Cardiac muscle cell (in vitro differentiated cells and primary cell): ENCODE data around the gene TRNP1. TPM values are rescaled to one million over a fixed set of nuclear protein-coding genes. Genes with fewer than 3 reads are reported as not detected.

Experiments used
- DNase-seq, 2 donors: peaks; one replicate each; pipeline versions ENCODE4 v3.0.0 to v3.0.0-alpha.2; 2010 to 2017; ENCODE audit warnings: low read depth in 1 of 2, low spot score in 1 of 2
- H3K27ac ChIP-seq: fragments of 200-600 bp; sonication (generic); 2 replicates; pipeline ENCODE4 v1.5.1; 2016
- H3K27me3 ChIP-seq: fragments of 200-600 bp; sonication (generic); 2 replicates; pipeline ENCODE4 v1.6.0; 2016; ENCODE audit warnings: control low read depth
- H3K36me3 ChIP-seq: fragments of 200-600 bp; sonication (generic); 2 replicates; pipeline ENCODE4 v1.5.1; 2016; ENCODE audit warnings: control low read depth
- H3K4me1 ChIP-seq: fragments of 200-600 bp; sonication (generic); 2 replicates; pipeline ENCODE4 v1.8.1; 2017; ENCODE audit warnings: low read depth, mild to moderate bottlenecking, mixed run types
- H3K4me3 ChIP-seq: fragments of 200-600 bp; sonication (generic); 2 replicates; pipeline ENCODE4 v1.5.1; 2016; ENCODE audit warnings: mild to moderate bottlenecking
- H3K9me3 ChIP-seq: fragments of 200-600 bp; sonication (generic); 2 replicates; pipeline ENCODE4 v1.5.1; 2017; ENCODE audit warnings: low read depth, mild to moderate bottlenecking, control low read depth
- polyA plus RNA-seq: library from polyadenylated mRNA; unstranded; fragments of >200 nt; fragmentation: Nextera tagmentation; extraction: Ambion mirVana; gene quantifications from 2 replicates; pipeline ENCODE4 v1.2.1, GENCODE V29; 2016
- total RNA-seq: library from RNA; depleted of rRNA; stranded (reverse); fragments of >200 nt; gene quantifications from 2 replicates; pipeline ENCODE4 v1.2.3, GENCODE V29; 2016
- TF ChIP-seq, protein P1 (sequence below): IDR thresholded peaks from 2 replicates; pipeline ENCODE4 v1.5.1; 2012; ENCODE audit warnings: low read depth, mild to moderate bottlenecking, low read length

Gene TRNP1
- total and polyA plus RNA-seq, 2 experiments from 2014 or later = 42.9 to 63.7 TPM

DNA sequence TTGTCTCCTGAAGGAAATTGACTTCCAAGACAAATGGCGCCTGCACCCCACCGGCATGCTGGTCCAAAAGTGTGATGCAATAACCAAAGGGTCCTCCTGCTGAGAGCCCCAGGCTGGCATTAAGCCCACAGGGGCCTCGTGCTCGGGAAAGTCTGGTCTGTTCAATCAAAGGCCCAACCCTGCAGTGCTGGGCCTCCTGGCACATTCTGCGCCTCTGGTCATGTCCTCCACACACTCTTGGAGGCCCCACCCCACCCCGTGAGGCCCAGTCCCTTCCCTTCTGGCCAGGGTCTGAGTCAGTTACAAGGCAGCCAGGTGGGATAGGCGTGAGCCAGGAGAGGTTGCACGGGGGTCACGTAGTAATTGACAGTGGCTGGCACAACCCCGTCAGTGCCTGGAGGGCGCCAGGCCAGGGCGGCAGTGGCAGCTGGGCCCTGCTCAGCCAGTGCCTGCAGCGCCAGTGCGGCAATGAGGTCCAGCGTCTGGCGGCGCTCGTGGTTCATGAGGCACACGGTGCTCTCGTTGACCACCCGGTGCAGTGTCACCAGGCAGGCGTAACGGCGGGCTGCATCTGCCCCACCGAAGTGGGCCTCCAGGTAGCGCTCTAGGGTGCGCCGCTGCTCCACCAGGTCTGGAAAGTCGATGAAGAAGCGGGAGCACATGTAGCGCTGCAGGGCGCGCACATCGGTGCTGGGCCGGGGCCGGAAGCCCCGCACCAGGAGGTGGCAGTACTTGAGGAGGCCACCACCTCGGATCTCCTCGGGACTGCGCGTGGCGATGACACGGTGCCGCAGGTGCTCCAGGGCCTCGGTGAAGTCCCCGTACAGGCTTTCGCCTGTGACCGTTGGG is 12.4 kb downstream of the TRNP1 start:
- no peak for DNase-seq

DNA sequence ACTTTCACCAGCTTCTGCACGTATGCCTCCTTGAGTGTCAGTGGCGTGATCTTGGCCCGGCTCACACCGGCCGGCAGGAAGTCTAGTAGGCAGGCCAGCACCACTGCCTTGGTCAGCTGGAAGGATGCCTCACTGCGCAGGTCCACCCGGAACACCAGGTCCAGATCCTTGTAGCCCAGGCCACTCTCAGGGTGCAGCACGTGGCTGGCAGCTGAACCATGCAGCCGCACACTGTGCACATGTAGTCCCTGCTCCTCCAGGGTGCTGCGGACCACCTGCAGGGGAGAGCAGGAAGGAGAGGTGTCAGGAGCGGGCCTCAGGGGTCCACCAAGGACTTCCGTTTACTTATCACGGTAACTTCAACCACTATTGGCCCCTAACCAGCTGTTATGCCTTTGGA is 13.2 kb downstream of the TRNP1 start:
- no peak overlapping the region for H3K27ac ChIP-seq
- H3K9me3 ChIP-seq = no peaks in the 10 kb centered on the region
- H3K36me3 ChIP-seq = no peaks in the 10 kb centered on the region
- no peak overlapping the region for H3K4me3 ChIP-seq
- TF ChIP-seq, protein P1, sequence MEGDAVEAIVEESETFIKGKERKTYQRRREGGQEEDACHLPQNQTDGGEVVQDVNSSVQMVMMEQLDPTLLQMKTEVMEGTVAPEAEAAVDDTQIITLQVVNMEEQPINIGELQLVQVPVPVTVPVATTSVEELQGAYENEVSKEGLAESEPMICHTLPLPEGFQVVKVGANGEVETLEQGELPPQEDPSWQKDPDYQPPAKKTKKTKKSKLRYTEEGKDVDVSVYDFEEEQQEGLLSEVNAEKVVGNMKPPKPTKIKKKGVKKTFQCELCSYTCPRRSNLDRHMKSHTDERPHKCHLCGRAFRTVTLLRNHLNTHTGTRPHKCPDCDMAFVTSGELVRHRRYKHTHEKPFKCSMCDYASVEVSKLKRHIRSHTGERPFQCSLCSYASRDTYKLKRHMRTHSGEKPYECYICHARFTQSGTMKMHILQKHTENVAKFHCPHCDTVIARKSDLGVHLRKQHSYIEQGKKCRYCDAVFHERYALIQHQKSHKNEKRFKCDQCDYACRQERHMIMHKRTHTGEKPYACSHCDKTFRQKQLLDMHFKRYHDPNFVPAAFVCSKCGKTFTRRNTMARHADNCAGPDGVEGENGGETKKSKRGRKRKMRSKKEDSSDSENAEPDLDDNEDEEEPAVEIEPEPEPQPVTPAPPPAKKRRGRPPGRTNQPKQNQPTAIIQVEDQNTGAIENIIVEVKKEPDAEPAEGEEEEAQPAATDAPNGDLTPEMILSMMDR = no peak
- H3K4me1 ChIP-seq = peaks cover 27% of the 10 kb centered on the region
- H3K27me3 ChIP-seq = no peaks in the 10 kb centered on the region
- no peak for DNase-seq

More for the DNA sequence above, 12.4 kb downstream of the TRNP1 start:
- Histone ChIP-seq H3K9me3 (no peaks in the 10 kb centered on the region), H3K36me3 (no peaks in the 10 kb centered on the region), H3K27me3 (no peaks in the 10 kb centered on the region), H3K4me1 (peaks cover 21% of the 10 kb centered on the region), H3K4me3 (no peak overlapping the region), H3K27ac (no peak overlapping the region)
- TF ChIP-seq, protein P1 = no peak

DNA sequence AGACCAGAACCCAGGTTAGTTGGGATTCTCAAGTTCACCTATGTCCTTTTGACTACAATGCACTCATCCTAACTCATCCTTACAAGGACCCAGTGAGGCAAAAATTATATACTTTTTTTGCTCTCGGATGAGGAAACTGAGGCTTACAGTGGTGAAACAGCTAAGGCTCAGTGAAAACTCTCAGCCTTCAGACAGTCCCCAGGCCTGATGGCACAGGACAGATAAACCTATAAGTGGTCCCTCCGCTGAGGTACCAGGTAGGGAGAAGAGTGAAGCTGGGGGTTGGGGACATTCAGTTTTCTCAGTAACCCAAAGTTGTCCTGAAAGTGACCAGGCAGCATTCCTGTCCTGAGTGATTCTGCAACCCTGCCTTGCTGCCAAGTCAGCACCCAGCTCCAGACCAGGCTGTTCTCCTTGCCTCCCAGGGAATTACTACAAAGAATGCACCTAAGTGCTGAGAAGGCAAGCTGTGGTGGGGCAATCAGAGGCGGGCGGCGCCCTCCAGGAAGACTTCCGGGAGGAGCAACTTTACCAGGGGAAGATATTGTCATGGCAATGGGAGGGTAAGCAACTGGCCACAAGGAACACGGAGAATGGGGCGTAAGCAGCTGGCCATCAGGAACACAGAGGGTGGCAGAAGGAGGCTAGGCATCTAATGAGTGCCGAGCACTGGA is 14.6 kb downstream of the TRNP1 start:
- Histone ChIP-seq H3K27me3 (no peaks in the 10 kb centered on the region), H3K4me3 (no peak overlapping the region), H3K27ac (no peak overlapping the region), H3K36me3 (no peaks in the 10 kb centered on the region), H3K9me3 (no peaks in the 10 kb centered on the region), H3K4me1 (peaks cover 27% of the 10 kb centered on the region)
- no peak for DNase-seq
- TF ChIP-seq, protein P1 = no peak

DNA sequence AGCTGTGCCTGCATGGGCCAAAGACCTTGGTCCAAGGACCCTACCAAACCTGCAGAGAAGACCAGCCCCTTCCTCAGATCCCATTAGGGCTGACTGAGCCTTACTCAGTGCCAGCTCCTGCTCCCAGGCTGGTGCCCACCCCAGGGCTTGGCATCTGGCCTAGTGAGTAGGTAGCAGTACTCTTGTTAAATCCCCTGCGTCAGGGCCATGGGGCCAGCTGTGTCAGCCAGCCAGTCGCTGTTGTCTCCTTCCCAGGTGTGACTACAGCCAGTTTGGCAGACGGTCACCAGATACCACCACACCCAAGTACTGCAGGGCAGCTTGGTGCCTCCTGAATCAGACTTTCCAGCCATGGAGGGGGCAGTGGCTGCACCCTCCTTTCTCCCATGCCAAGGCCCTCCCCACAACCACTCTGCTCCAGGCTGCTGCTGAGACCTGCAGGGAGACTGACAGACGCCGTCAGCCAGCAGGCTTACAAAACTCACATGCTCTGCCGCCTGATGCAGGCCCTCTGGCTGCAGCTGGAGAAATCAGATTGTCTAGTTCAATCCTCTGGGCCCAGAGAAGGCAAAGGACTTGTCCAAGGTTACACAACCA is 16.2 kb downstream of the TRNP1 start:
- peaks cover 13% of the 10 kb centered on the region for H3K4me1 ChIP-seq
- TF ChIP-seq, protein P1 = no peak
- no peaks in the 10 kb centered on the region for H3K27me3 ChIP-seq
- DNase-seq = no peak
- no peak overlapping the region for H3K4me3 ChIP-seq
- no peak overlapping the region for H3K27ac ChIP-seq
- H3K9me3 ChIP-seq = no peaks in the 10 kb centered on the region
- H3K36me3 ChIP-seq = no peaks in the 10 kb centered on the region

DNA sequence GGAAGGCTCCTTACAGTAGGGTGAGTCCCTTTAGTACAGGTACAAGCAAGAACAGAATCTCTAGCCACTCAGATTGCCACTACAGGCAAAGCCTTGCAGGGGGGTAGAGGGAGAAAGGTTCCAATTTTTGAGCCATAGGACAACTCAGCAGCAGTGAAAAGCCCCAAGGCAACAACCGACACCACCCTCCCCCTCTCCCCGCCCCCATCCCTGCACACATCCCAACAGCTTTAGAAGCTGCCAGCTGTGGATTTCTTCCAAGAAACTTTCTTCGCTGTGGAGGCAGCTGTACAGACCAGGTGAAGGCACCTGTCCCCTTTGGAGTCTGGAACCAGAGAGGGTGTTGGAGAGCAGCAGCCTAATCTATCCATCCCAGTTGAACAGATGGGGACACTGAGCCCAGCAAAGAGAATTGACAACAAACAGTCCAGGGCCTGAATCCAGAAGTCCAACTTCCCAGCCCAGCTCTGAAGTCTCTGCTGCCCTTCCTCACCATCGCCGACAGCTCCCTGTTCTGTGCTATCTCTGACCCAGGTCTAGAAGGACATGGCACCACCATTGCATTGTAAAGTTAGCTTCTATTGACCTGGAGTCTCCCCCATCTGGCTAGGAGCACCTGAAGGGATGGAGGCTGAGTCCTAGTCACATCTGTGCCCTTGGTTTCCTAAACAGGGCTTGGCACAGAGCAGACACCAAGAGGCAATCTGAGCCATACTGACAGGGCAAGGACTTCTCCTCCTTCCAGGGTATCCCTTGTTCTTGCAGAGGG is 16.9 kb downstream of the TRNP1 start:
- TF ChIP-seq, protein P1 = no peak
- H3K9me3 ChIP-seq = no peaks in the 10 kb centered on the region
- peak overlapping the region; percentile 5 for H3K27ac ChIP-seq
- no peaks in the 10 kb centered on the region for H3K36me3 ChIP-seq
- no peaks in the 10 kb centered on the region for H3K27me3 ChIP-seq
- peaks cover 9% of the 10 kb centered on the region for H3K4me1 ChIP-seq
- H3K4me3 ChIP-seq = no peak overlapping the region
- no peak for DNase-seq
